Measurements from ENCODE around the gene ABCA1.

Gene ABCA1

GRCh38 chr9:104810421-104811339 lies 117.3 kb downstream of the ABCA1 start:
- Histone ChIP-seq H3K36me3 (ENCODE audit: insufficient read depth, low read length) (no peaks in the 10 kb centered on the region), H3K4me1 (ENCODE audit: insufficient read depth, low read length) (no peaks in the 10 kb centered on the region), H4K20me1 (ENCODE audit: insufficient read depth, low read length) (no peaks in the 10 kb centered on the region), H3K79me2 (ENCODE audit: insufficient read depth, low read length) (no peaks in the 10 kb centered on the region), H3K9me3 (ENCODE audit: insufficient read depth, low read length, severe bottlenecking) (no peaks in the 10 kb centered on the region), H3K4me3 (ENCODE audit: low read depth in 1 of 2, low read length in 2 of 2) (no peak overlapping the region), H3K27me3 (ENCODE audit: insufficient read depth, low read length, poor library complexity) (peaks cover 3% of the 10 kb centered on the region), H3K9ac (ENCODE audit: low read depth, low read length) (no peak overlapping the region), H3K4me2 (ENCODE audit: insufficient read depth, low read length) (no peak overlapping the region), H3K27ac (ENCODE audit: low read length) (no peak overlapping the region), H2AFZ (ENCODE audit: low read depth, low read length) (no peak overlapping the region)
- TF ChIP-seq CTCF (IDR thresholded peaks at IDR 0.05; ENCODE audit: borderline replicate concordance, extremely low read depth, low read length, poor library complexity, severe bottlenecking) (no peak), EZH2 (IDR thresholded peaks at IDR 0.05; ENCODE audit: borderline replicate concordance, low read depth, low read length, severe bottlenecking) (no peak)
- DNase-seq: no peak
- ATAC-seq (ENCODE audit: insufficient read depth, low read depth): no peak

- Histone ChIP-seq H3K36me3 (ENCODE audit: insufficient read depth, low read length) (no peaks in the 10 kb centered on the region), H3K9me3 (ENCODE audit: insufficient read depth, low read length, severe bottlenecking) (no peaks in the 10 kb centered on the region), H3K27me3 (ENCODE audit: insufficient read depth, low read length, poor library complexity) (peaks cover 3% of the 10 kb centered on the region), H2AFZ (ENCODE audit: low read depth, low read length) (no peak overlapping the region), H3K4me3 (ENCODE audit: low read depth in 1 of 2, low read length in 2 of 2) (no peak overlapping the region), H3K79me2 (ENCODE audit: insufficient read depth, low read length) (no peaks in the 10 kb centered on the region), H3K9ac (ENCODE audit: low read depth, low read length) (no peak overlapping the region), H3K4me1 (ENCODE audit: insufficient read depth, low read length) (no peaks in the 10 kb centered on the region), H4K20me1 (ENCODE audit: insufficient read depth, low read length) (no peaks in the 10 kb centered on the region), H3K4me2 (ENCODE audit: insufficient read depth, low read length) (no peak overlapping the region), H3K27ac (ENCODE audit: low read length) (no peak overlapping the region)
- TF ChIP-seq CTCF (IDR thresholded peaks at IDR 0.05; ENCODE audit: borderline replicate concordance, extremely low read depth, low read length, poor library complexity, severe bottlenecking) (peak; percentile 29), EZH2 (IDR thresholded peaks at IDR 0.05; ENCODE audit: borderline replicate concordance, low read depth, low read length, severe bottlenecking) (no peak)
- ATAC-seq (ENCODE audit: insufficient read depth, low read depth) (no peak), DNase-seq (no peak)
Observed at GRCh38 chr9:104808035-104808614, 119.8 kb downstream of the ABCA1 start.

DNA sequence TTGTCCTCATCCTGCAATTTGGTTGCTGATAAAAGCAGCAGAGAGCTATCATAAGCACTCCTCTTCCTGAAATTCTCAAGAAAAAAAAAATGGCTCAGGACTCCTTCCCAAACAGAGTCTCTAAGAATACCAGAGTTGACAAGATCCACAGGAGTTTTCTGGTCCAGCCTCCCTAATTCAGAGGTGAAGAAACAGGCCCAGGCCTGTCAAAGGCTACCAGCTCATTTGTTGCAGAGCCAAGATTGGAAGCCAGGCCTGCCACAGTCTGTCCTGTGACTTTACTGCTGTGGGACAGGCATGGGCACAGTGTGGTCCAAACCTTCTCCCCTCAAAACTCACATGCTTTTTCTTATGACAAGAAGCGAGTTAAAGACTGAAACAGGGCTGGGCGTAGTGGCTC lies 122.5 kb downstream of the ABCA1 start:
- H3K79me2 ChIP-seq (ENCODE audit: insufficient read depth, low read length): no peaks in the 10 kb centered on the region
- H3K9ac ChIP-seq (ENCODE audit: low read depth, low read length): no peak overlapping the region
- H3K4me2 ChIP-seq (ENCODE audit: insufficient read depth, low read length): no peak overlapping the region
- no peak overlapping the region for H3K27ac ChIP-seq (ENCODE audit: low read length)
- H3K4me1 ChIP-seq (ENCODE audit: insufficient read depth, low read length): no peaks in the 10 kb centered on the region
- TF ChIP-seq EZH2 (IDR thresholded peaks at IDR 0.05; ENCODE audit: borderline replicate concordance, low read depth, low read length, severe bottlenecking): no peak
- no peak for TF ChIP-seq CTCF (IDR thresholded peaks at IDR 0.05; ENCODE audit: borderline replicate concordance, extremely low read depth, low read length, poor library complexity, severe bottlenecking)
- no peak overlapping the region for H3K4me3 ChIP-seq (ENCODE audit: low read depth in 1 of 2, low read length in 2 of 2)
- ATAC-seq (ENCODE audit: insufficient read depth, low read depth) (no peak), DNase-seq (no peak)
- no peaks in the 10 kb centered on the region for H3K9me3 ChIP-seq (ENCODE audit: insufficient read depth, low read length, severe bottlenecking)
- no peaks in the 10 kb centered on the region for H3K27me3 ChIP-seq (ENCODE audit: insufficient read depth, low read length, poor library complexity)
- H4K20me1 ChIP-seq (ENCODE audit: insufficient read depth, low read length): no peaks in the 10 kb centered on the region
- no peaks in the 10 kb centered on the region for H3K36me3 ChIP-seq (ENCODE audit: insufficient read depth, low read length)
- H2AFZ ChIP-seq (ENCODE audit: low read depth, low read length): no peak overlapping the region

Data from DND-41 (cell line).